A549 treated with Mapracorat at 1 μM for 4 hours (cell line): ENCODE results near the gene HSPH1. TPM values are rescaled to one million over a fixed set of nuclear protein-coding genes. Genes with fewer than 3 reads are reported as not detected.

ENCODE experiments used
- total RNA-seq: library from RNA; stranded (reverse); fragments of 200-300 nt; extraction: Qiagen RNA extraction; gene quantifications from 5 replicates; pipeline ENCODE4 v1.2.3, GENCODE V29; 2022

The HSPH1 gene
- 77.7 to 107 TPM (median 89.9 TPM) in 5 replicates for total RNA-seq

GRCh38 chr13:31161557-31162150, at the start of gene HSPH1:
HSPH1 (minus strand) TSS chr13:31161904; CDS start chr13:31161582, 322 bp downstream.

GRCh38 chr13:31199849-31200636, 38.3 kb upstream of the HSPH1 start, which contains the start of gene B3GLCT:
B3GLCT (plus strand) TSS chr13:31199975; CDS start chr13:31200085, 110 bp downstream.

Other genes with a start within 250 kb of the HSPH1 start
- not detected in 5 replicates for gene TEX26, start 229.2 kb downstream of the HSPH1 start, total RNA-seq
- gene B3GLCT, start 38.1 kb upstream of the HSPH1 start, total RNA-seq = 4.1 to 5.1 TPM (median 5.0 TPM) in 5 replicates